NB4 (cell line): Measurements from ENCODE around the gene RHO.

Experiments used
- CTCF ChIP-seq: IDR thresholded peaks from one replicate; pipeline ENCODE4 v1.5.1; 2012; ENCODE audit warnings: low read depth, low read length
- POLR2A ChIP-seq: IDR thresholded peaks from 2 replicates; pipeline ENCODE4 v1.6.1; 2011; ENCODE audit warnings: mild to moderate bottlenecking; ENCODE audit not compliant: insufficient read length; ENCODE audit errors: extremely low read depth

- TF ChIP-seq POLR2A = no peak
- no peak for TF ChIP-seq CTCF
Observed at GRCh38 chr3:129553171-129553570, 24.7 kb downstream of the RHO start.
